COLO668 (cell line): ENCODE data around the gene ARL14EP.

Experiments
- DNase-seq: peaks from one replicate; lab custom pipeline; 2025; ENCODE audit not compliant: unreplicated experiment; lab: John Stamatoyannopoulos, UW

ARL14EP gene

DNA sequence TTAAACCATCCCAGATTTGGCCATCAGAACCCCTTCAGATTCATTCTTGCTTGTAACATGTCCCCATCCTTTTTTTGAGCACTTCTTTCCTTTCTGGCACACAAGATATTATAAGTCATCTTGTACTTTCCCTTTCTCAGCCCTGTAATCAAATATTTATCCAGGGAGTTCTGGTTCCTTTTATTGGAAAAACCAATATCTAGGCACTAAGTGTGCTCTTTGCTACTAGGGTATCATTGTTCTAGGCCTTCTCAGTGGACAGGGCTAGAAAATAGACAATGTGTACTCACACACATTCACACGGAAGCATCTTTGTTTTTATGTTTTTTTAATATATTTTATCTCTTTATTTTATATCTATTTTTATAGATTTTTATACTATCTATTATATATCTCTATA is 47.3 kb downstream of the ARL14EP start:
- DNase-seq = no peak

- DNase-seq = no peak
Measured at GRCh38 chr11:30377347-30377746, 54.4 kb downstream of the ARL14EP start.

GRCh38 chr11:30380846-30381245 is 57.9 kb downstream of the ARL14EP start:
- DNase-seq = no peak

GRCh38 chr11:30381879-30382278 is 59.0 kb downstream of the ARL14EP start:
- no peak for DNase-seq
